Endothelial cell of umbilical vein (primary cell): ENCODE results near the gene TMEM167B.

ENCODE experiments used
- MYC ChIP-seq: IDR thresholded peaks from one replicate; pipeline ENCODE4 v1.6.1; 2011; ENCODE audit warnings: mild to moderate bottlenecking, low read depth, low read length
- POLR2A ChIP-seq: IDR thresholded peaks from 2 replicates; pipeline ENCODE4 v1.6.1; 2012; ENCODE audit warnings: low read depth, mild to moderate bottlenecking, control low read depth, low read length
- TF ChIP-seq, protein P1 (sequence below), 2 donors: IDR thresholded peaks; 1 replicate in 1 of 2; 2 replicates in 1 of 2; pipeline ENCODE4 v1.5.1; 2011; ENCODE audit warnings: low read length in 2 of 2, mild to moderate bottlenecking in 2 of 2, moderate library complexity in 2 of 2, control low read depth in 1 of 2, inconsistent platforms in 1 of 2, low read depth in 1 of 2; ENCODE audit not compliant: insufficient read depth in 1 of 2; ENCODE audit errors: extremely low read depth in 1 of 2
- TF ChIP-seq, protein P2 (sequence below): IDR thresholded peaks from 2 replicates; pipeline ENCODE4 v1.6.1; 2011; ENCODE audit not compliant: insufficient read depth, insufficient read length

DNA sequence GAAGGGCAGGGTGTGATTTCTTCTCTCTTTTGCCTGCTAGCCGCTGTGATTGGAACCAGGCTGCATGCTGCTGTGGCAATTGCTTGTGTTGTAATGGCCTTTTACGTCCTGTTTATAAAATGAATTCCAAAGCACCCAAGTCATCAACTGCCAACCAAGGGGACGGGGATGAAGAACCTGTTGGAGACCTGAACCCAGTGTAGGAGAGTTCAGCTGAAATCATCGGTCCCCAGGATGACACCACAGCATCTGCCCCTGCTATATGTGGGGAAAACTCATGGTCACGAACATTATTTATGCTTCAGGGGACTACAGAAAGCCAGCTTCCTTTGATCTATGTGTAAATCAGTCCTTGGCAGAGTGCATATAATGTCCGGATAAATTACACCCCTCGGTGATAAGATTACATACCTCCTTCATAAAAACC, 3.8 kb downstream of the TMEM167B start:
- TF ChIP-seq, protein P1, sequence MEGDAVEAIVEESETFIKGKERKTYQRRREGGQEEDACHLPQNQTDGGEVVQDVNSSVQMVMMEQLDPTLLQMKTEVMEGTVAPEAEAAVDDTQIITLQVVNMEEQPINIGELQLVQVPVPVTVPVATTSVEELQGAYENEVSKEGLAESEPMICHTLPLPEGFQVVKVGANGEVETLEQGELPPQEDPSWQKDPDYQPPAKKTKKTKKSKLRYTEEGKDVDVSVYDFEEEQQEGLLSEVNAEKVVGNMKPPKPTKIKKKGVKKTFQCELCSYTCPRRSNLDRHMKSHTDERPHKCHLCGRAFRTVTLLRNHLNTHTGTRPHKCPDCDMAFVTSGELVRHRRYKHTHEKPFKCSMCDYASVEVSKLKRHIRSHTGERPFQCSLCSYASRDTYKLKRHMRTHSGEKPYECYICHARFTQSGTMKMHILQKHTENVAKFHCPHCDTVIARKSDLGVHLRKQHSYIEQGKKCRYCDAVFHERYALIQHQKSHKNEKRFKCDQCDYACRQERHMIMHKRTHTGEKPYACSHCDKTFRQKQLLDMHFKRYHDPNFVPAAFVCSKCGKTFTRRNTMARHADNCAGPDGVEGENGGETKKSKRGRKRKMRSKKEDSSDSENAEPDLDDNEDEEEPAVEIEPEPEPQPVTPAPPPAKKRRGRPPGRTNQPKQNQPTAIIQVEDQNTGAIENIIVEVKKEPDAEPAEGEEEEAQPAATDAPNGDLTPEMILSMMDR (IDR thresholded peaks at IDR 0.05; ENCODE audit: extremely low read depth in 1 of 2, insufficient read depth in 1 of 2, low read depth in 1 of 2, low read length in 2 of 2): no peak
- no peak for TF ChIP-seq POLR2A
- no peak for TF ChIP-seq MYC
- TF ChIP-seq, protein P2, sequence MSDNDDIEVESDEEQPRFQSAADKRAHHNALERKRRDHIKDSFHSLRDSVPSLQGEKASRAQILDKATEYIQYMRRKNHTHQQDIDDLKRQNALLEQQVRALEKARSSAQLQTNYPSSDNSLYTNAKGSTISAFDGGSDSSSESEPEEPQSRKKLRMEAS: no peak
